HepG2 (cell line): ENCODE measurements around the gene TUBAL3. TPM values are rescaled to one million over a fixed set of nuclear protein-coding genes. Genes with fewer than 3 reads are reported as not detected.

Source experiments
- ARNT ChIP-seq: fragments of 450-650 bp; IDR thresholded peaks from 2 replicates; pipeline ENCODE4 v1.6.1; 2017
- ATF7 ChIP-seq, 2 experiments: fragments of 450-650 bp in 1 of 2; sonication (generic) in 1 of 2; formaldehyde crosslinking in 1 of 2; IDR thresholded peaks; 2 replicates each; pipeline versions ENCODE4 v1.4.0 to v1.6.1; 2016 to 2020; ENCODE audit warnings: antibody characterized with exemption in 1 of 2, mild to moderate bottlenecking in 1 of 2, missing genetic modification reagents in 1 of 2
- BRD4 ChIP-seq: sonication (generic); formaldehyde crosslinking; IDR thresholded peaks from 2 replicates; pipeline ENCODE4 v1.4.0; 2020; ENCODE audit warnings: missing genetic modification reagents
- HES4 ChIP-seq: sonication (generic); formaldehyde crosslinking; IDR thresholded peaks from 2 replicates; pipeline ENCODE4 v1.9.0; 2021; ENCODE audit warnings: mild to moderate bottlenecking, missing genetic modification reagents, borderline replicate concordance
- KLF6 ChIP-seq: IDR thresholded peaks from 2 replicates; pipeline ENCODE4 v1.8.0; 2016; ENCODE audit warnings: missing biosample characterization, missing genetic modification reagents
- MEIS1 ChIP-seq: sonication (generic); formaldehyde crosslinking; IDR thresholded peaks from 2 replicates; pipeline ENCODE4 v1.9.0; 2021; ENCODE audit warnings: mild to moderate bottlenecking, missing genetic modification reagents, moderate library complexity, borderline replicate concordance
- NKX3-1 ChIP-seq: sonication (generic); formaldehyde crosslinking; IDR thresholded peaks from 2 replicates; pipeline ENCODE4 v1.5.0; 2020; ENCODE audit warnings: missing genetic modification reagents
- NONO ChIP-seq, 2 experiments: fragments of 450-650 bp in 1 of 2; sonication (generic) in 1 of 2; formaldehyde crosslinking in 1 of 2; IDR thresholded peaks in 1 of 2; conservative IDR thresholded peaks in 1 of 2; 2 replicates each; pipeline versions ENCODE4 v1.6.1 to v1.8.0; 2017 to 2022; ENCODE audit warnings: mild to moderate bottlenecking in 1 of 2, missing genetic modification reagents in 1 of 2, moderate library complexity in 1 of 2
- ONECUT2 ChIP-seq: sonication (generic); formaldehyde crosslinking; IDR thresholded peaks from 2 replicates; pipeline ENCODE4 v1.4.0; 2020; ENCODE audit warnings: missing genetic modification reagents
- SMAD1 ChIP-seq: sonication (generic); formaldehyde crosslinking; IDR thresholded peaks from 2 replicates; pipeline ENCODE4 v1.4.0; 2020; ENCODE audit warnings: missing genetic modification reagents, low read depth, mild to moderate bottlenecking, borderline replicate concordance
- TARDBP ChIP-seq: sonication (generic); formaldehyde crosslinking; IDR thresholded peaks from 2 replicates; pipeline ENCODE4 v1.8.0; 2022; ENCODE audit warnings: mild to moderate bottlenecking, missing genetic modification reagents
- THAP11 ChIP-seq: IDR thresholded peaks from 2 replicates; pipeline ENCODE4 v1.6.1; 2016; ENCODE audit warnings: missing biosample characterization, missing genetic modification reagents
- ZBTB4 ChIP-seq: sonication (generic); formaldehyde crosslinking; IDR thresholded peaks from 2 replicates; pipeline ENCODE4 v1.4.0; 2020; ENCODE audit warnings: missing genetic modification reagents, mild to moderate bottlenecking, borderline replicate concordance
- ZBTB43 ChIP-seq: sonication (generic); formaldehyde crosslinking; conservative IDR thresholded peaks from 2 replicates; pipeline ENCODE4 v1.4.0; 2020; ENCODE audit warnings: missing genetic modification reagents
- ZFP90 ChIP-seq: sonication (generic); formaldehyde crosslinking; IDR thresholded peaks from 2 replicates; pipeline ENCODE4 v1.8.0; 2022; ENCODE audit warnings: missing genetic modification reagents, mild to moderate bottlenecking, inconsistent platforms, borderline replicate concordance
- ZFX ChIP-seq: sonication (generic); formaldehyde crosslinking; IDR thresholded peaks from 2 replicates; pipeline ENCODE4 v1.4.0; 2020; ENCODE audit warnings: mild to moderate bottlenecking, low read depth, missing genetic modification reagents, moderate library complexity
- ZNF12 ChIP-seq: sonication (generic); formaldehyde crosslinking; IDR thresholded peaks from 2 replicates; pipeline ENCODE4 v1.5.0; 2020; ENCODE audit warnings: missing genetic modification reagents
- ZNF354B ChIP-seq: sonication (generic); formaldehyde crosslinking; IDR thresholded peaks from 2 replicates; pipeline ENCODE4 v1.8.0; 2022; ENCODE audit warnings: mild to moderate bottlenecking, missing genetic modification reagents
- ZNF7 ChIP-seq: IDR thresholded peaks from 2 replicates; pipeline ENCODE4 v1.6.1; 2016; ENCODE audit warnings: missing biosample characterization, missing genetic modification reagents
- ZNF773 ChIP-seq: sonication (generic); formaldehyde crosslinking; IDR thresholded peaks from 2 replicates; pipeline ENCODE4 v1.4.0; 2020; ENCODE audit warnings: missing genetic modification reagents, borderline replicate concordance
- ZNF788 ChIP-seq: sonication (generic); formaldehyde crosslinking; IDR thresholded peaks from 2 replicates; pipeline ENCODE4 v1.5.0; 2020; ENCODE audit warnings: mild to moderate bottlenecking, missing genetic modification reagents, borderline replicate concordance
- polyA plus RNA-seq, 8 experiments: library from polyadenylated mRNA; depleted of rRNA in 3 of 8; stranded (reverse) in 7 of 8; unstranded in 1 of 8; fragments of >200 nt; fragmentation: Illumina TruSeq in 4 of 8; extraction: Trizol in 4 of 8; gene quantifications; 2 replicates each; pipeline versions ENCODE4 v1.2.1 to v1.2.3, GENCODE V29; 2011 to 2016; ENCODE audit warnings: low read depth in 4 of 8, missing spikeins in 1 of 8, mixed read lengths in 1 of 8; ENCODE audit not compliant: insufficient read depth in 1 of 8
- total RNA-seq, 5 experiments: library from RNA; depleted of rRNA; stranded (reverse); fragments of >200 nt; fragmentation: Illumina TruSeq; extraction: Trizol; gene quantifications; 2 replicates each; pipeline ENCODE4 v1.2.3, GENCODE V29; 2016; ENCODE audit warnings: low read depth in 1 of 5
- TF ChIP-seq, protein P1 (sequence below): fragments of 450-650 bp; IDR thresholded peaks from 2 replicates; pipeline ENCODE4 v1.6.1; 2017; ENCODE audit warnings: mild to moderate bottlenecking
- TF ChIP-seq, protein P2 (sequence below): sonication (generic); formaldehyde crosslinking; IDR thresholded peaks from 2 replicates; pipeline ENCODE4 v1.5.1; 2020; ENCODE audit warnings: missing genetic modification reagents, mild to moderate bottlenecking, borderline replicate concordance

TUBAL3 gene
- total and polyA plus RNA-seq, 2 of the 13 experiments (the other 11 are each of a cell fraction or from before 2014, with no cell fraction given): 0.07 to 0.26 TPM

DNA sequence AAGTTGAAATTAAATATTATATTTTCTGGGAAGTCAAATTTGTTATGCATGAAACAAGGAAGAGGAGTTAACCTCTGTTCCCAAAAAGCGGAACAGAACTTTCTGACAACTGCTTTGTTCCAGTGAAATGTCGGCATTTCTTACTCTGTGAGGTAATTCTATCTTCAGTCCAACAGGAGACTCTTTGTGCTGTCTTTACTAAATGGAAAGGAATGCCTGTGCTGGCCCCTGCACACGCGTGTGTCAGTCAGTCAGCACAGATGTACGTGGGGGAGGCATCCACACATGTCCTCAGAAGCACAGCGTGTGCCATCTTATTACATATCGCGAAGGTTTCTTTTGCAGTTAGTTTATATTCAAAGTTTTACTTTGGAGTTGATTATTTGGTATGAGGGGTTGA is 45.2 kb upstream of the TUBAL3 start (continued):
- TF ChIP-seq, protein P1, sequence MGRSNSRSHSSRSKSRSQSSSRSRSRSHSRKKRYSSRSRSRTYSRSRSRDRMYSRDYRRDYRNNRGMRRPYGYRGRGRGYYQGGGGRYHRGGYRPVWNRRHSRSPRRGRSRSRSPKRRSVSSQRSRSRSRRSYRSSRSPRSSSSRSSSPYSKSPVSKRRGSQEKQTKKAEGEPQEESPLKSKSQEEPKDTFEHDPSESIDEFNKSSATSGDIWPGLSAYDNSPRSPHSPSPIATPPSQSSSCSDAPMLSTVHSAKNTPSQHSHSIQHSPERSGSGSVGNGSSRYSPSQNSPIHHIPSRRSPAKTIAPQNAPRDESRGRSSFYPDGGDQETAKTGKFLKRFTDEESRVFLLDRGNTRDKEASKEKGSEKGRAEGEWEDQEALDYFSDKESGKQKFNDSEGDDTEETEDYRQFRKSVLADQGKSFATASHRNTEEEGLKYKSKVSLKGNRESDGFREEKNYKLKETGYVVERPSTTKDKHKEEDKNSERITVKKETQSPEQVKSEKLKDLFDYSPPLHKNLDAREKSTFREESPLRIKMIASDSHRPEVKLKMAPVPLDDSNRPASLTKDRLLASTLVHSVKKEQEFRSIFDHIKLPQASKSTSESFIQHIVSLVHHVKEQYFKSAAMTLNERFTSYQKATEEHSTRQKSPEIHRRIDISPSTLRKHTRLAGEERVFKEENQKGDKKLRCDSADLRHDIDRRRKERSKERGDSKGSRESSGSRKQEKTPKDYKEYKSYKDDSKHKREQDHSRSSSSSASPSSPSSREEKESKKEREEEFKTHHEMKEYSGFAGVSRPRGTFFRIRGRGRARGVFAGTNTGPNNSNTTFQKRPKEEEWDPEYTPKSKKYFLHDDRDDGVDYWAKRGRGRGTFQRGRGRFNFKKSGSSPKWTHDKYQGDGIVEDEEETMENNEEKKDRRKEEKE: no peak
- no peak for TF ChIP-seq ARNT
- no peak for TF ChIP-seq ZBTB4 (CRISPR knock-in tag)
- peak; percentile 93 for TF ChIP-seq ZBTB43 (CRISPR knock-in tag)
- no peak for TF ChIP-seq ZNF773 (CRISPR knock-in tag)
- no peak for TF ChIP-seq KLF6
- TF ChIP-seq HES4 (CRISPR knock-in tag): no peak
- TF ChIP-seq, protein P2, sequence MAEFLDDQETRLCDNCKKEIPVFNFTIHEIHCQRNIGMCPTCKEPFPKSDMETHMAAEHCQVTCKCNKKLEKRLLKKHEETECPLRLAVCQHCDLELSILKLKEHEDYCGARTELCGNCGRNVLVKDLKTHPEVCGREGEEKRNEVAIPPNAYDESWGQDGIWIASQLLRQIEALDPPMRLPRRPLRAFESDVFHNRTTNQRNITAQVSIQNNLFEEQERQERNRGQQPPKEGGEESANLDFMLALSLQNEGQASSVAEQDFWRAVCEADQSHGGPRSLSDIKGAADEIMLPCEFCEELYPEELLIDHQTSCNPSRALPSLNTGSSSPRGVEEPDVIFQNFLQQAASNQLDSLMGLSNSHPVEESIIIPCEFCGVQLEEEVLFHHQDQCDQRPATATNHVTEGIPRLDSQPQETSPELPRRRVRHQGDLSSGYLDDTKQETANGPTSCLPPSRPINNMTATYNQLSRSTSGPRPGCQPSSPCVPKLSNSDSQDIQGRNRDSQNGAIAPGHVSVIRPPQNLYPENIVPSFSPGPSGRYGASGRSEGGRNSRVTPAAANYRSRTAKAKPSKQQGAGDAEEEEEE (CRISPR knock-in tag): no peak
- no peak for TF ChIP-seq ZFP90 (CRISPR knock-in tag)
- no peak for TF ChIP-seq TARDBP (CRISPR knock-in tag)
- TF ChIP-seq ZFX: no peak
- no peak for TF ChIP-seq BRD4
- no peak for TF ChIP-seq ONECUT2 (CRISPR knock-in tag)
- TF ChIP-seq ZNF354B (CRISPR knock-in tag): no peak
- TF ChIP-seq ZNF788 (CRISPR knock-in tag): no peak
- no peak for TF ChIP-seq THAP11 (CRISPR knock-in tag)
- TF ChIP-seq ATF7 (IDR thresholded peaks at IDR 0.05): no peak
- no peak for TF ChIP-seq ATF7 (CRISPR knock-in tag; IDR thresholded peaks at IDR 0.05)
- TF ChIP-seq MEIS1: no peak
- TF ChIP-seq ZNF7 (CRISPR knock-in tag): no peak
- no peak for TF ChIP-seq SMAD1 (CRISPR knock-in tag)
- no peak for TF ChIP-seq NKX3-1 (CRISPR knock-in tag)
- TF ChIP-seq ZNF12 (CRISPR knock-in tag): no peak
- no peak for TF ChIP-seq NONO (IDR thresholded peaks at IDR 0.05)
- TF ChIP-seq NONO (CRISPR knock-in tag; conservative IDR thresholded peaks at IDR 0.05): no peak
